H4 (cell line): ENCODE measurements around the gene PCDHGA2. TPM values are rescaled to one million over a fixed set of nuclear protein-coding genes. Genes with fewer than 3 reads are reported as not detected.
"Not testable (repeated sequence)": the region's sequence is repeated elsewhere in the genome, so short reads cannot be mapped to it uniquely, and the experiment has no call there.

Source experiments
- DNase-seq: peaks from one replicate; pipeline ENCODE4 v3.0.0-alpha.2; 2015; ENCODE audit warnings: low spot score
- total RNA-seq: library from RNA; depleted of rRNA; stranded (reverse); fragments of >200 nt; shearing (Covaris generic); gene quantifications from 2 replicates; pipeline ENCODE4 v1.2.3, GENCODE V29; 2014; rRNA removed

Gene PCDHGA2
- total RNA-seq, result 0.99 and 1.6 TPM in 2 replicates

DNA sequence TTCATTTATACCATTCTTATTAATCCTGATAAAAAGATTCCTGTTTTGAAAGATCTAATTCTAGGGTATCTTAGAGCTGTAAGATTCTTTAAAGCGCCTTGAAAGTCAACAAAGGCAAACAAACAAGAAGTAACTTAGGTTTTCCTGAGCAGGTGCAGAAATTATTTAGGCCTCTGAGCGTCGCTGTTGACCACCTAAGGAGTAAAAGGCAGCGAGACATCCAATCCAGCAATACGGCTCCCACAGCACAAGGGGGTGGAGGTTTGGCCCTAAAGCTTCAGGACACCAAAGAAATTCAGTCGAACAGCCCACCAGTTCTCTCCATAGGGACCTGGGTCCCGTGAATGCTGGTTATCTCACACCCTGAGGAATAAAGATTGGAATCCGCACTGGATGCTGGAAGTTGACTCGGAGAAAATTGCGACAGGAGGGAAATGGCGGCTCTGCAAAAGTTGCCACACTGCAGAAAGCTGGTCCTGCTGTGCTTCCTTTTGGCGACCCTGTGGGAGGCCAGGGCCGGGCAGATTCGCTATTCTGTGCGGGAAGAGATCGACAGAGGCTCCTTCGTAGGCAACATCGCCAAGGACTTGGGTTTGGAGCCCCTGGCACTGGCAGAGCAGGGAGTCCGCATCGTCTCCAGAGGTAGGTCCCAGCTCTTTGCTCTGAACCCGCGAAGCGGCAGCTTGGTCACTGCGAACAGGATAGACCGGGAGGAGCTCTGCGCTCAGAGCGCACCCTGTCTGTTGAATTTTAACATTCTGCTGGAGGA, at the start of gene PCDHGA2:
PCDHGA2 (plus strand) TSS at position 223 of the 769 bp plus-strand sequence.
- DNase-seq, result peak; percentile 36

GRCh38 chr5:141298376-141298775, 40.2 kb upstream of the PCDHGA2 start:
- DNase-seq, result no peak

DNA sequence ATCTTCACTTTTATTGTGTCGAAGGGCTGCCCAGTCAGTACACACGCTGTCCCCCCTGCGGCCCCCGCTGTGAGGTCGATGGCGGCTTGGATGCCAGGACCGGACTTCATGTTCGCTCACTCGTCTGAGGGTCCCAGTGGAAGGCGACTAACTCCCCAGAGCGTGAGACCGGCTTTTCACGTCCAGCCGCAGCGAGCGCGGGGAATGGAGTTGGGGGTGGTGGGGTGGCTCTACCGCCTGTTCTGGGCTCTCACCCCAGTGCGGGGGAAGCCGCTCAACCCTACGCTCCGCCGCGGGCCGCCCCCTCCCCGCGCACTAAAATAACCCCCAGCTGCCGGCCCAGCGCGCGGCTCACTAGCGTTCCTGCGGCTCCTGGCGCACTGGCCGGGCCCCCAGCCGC, 34.8 kb upstream of the PCDHGA2 start, which contains the start of gene SLC25A2:
SLC25A2 (minus strand) TSS at position 294 of the 400 bp plus-strand sequence; CDS start at position 110, 184 bp downstream.
- DNase-seq, result no peak

- no peak for DNase-seq
Observed at GRCh38 chr5:141306630-141307029, 31.9 kb upstream of the PCDHGA2 start.

DNA sequence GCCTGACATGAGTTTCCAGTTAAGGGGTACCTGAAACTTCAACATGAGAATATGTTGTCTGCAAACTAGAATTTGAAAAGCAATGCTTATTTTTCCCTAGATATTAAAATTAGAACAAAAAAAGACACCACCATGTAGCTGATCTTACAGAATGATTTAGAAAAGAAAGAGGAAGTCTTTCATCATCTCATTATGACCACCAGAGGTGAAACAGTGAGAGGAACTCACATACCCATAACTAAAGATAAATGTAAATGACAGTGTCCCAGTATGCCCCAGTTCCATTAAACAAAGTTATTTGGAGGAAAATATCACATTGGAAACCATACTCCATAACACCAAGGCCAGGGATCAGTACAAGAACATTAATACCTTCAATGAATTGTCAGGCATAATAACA, 24.8 kb upstream of the PCDHGA2 start:
- no peak for DNase-seq

GRCh38 chr5:141316963-141317362, 21.6 kb upstream of the PCDHGA2 start:
- not testable (repeated sequence) for DNase-seq

DNA sequence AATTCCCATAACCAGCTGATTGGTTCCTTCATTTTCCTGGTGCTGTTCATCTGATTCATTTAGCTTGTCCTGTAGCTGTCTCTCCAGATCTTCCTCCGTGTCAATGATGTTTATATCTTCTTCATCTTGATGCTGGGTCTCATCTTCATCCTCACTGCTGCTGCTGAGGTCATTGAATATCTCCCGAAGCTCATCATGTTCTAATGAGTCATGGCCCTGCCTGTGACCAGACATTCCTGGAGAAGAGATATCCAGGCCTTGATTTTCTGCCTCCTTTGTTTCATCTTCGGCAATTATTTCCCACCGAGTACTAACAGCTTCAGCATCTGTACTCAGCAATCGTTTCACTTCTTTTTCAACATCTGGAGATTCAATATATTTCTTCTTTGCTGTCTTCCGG, 19.4 kb upstream of the PCDHGA2 start:
- no peak for DNase-seq

DNA sequence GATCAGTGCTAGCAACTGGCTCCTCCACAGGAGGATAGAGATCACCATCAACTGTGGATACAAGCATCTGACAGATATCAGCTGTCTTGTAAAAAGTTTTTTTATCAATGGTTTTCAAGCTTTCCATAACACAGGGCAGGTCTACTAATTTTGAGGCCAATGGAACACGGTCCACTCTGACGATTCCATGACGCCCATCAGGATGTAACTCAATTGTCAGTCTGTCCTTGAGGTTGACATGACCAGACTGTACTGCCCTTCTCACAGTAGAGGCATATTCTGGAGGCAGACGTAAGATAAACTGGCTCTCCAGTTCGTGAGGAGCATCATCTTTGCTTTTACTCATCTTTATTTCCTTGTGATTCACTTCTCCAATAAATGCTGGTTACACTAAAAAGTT, 18.9 kb upstream of the PCDHGA2 start:
- DNase-seq, result no peak

DNA sequence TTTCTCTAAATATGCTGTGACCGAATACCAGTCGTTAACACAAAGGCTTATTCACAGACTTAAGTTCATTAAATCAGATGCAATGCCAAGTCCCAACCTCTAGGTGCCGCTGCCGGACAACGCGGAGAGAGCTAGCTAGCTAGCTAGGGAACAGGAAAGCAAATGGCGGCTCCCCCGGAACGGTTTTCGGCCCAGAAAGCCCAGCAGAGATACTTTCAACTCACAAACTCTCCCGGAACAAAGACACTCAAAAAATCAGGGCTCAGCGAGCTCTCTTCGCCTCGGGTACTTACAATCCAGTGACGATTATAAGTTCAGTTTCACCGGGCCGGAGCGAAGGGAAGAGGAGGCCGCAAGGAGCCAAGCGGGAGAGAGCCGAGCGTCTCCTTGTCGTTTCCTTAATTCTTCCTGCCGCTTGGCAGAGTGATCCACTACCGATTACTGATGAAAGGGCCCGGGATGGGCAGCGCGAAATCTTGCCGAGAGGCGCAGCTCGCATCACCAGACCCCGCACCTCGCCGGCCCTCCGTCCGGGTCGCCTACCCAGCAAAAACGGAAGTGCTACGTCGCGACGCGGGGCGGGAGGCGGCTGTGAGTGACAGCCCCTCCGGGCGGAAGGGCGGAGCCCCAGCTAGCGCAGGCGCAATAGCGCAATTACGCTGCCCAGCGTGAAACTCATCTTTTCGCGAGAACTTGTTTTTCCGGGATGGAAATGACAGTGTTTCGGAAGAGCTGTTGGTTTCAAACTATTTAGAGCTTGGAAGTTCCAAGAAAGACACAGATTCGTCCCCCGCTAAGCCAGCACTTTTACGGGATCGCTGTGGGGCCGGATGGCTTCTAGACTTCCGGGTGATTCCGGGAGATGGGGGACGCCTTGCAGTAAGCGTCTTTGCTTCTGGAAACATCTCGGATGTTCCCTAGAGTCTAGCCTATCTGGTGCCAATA, 18.1 kb upstream of the PCDHGA2 start, which contains the start of gene TAF7:
TAF7 (minus strand) TSS at position 560 of the 945 bp plus-strand sequence. CDS start 740 bp downstream, outside the sequence.
- DNase-seq, result peak; percentile 91

GRCh38 chr5:141322261-141322660, 16.3 kb upstream of the PCDHGA2 start:
- DNase-seq, result no peak

DNA sequence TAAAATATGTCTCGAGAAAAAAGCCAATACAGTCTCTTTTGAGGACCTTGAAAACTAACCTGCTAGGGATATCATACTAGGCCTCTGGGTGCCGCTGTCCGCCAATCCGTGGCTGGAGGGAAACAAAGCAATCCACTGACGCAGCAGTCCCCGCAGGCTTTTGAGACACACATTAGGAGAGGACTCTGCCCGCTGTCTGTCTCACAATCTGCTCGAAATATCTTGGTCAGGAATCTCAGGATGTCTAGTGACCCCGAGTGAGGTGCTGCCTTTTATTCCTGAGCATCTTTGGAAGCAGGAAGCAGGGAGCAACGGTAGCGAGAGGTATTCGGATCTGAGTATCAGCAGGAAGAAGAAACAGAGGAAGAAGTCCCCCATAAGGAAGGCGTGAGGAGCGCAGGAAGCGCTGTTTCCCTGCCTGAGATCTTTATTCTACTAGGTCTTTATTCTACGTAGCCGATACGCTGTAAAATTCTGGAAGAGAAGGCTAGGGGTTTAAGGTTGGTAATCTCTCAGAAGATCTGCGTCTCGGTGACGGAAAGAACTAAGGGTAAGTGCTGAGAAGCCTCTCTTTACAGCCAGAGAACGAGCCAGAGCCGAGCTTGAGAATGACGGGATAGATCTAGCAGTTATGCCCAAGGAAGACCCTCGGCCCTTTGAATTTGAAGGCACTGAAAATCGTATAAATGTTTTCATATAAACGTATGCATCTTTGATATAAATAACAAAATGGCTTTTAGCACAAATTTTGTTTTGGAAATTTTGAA, 12.3 kb upstream of the PCDHGA2 start:
- DNase-seq, result peak; percentile 62

DNA sequence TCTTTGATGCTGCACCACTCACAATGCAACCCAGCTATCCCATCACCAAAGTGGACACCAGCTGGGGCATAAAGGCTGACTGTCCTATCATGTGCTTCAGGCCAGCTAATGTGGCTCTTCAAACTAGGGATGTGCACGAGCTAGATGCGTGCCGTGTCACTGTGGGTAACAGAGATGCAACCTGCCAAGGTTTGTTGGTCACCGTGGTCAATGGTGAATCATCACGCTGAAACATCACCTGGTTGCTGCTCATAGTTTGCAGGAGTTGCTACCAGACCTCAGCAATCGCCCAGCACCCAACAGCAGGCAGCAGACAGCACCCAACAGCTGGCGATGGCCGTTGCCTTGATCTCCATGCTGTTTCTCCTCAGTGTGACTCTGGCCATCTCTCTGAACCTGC, 10.3 kb upstream of the PCDHGA2 start:
- DNase-seq, result no peak

- no peak for DNase-seq
Observed at GRCh38 chr5:141330299-141331080, 8.1 kb upstream of the PCDHGA2 start, which contains the start of gene PCDHGA1. Gene PCDHGA1 (plus strand): TSS chr5:141330514.

GRCh38 chr5:141332571-141332970, 6.0 kb upstream of the PCDHGA2 start:
- DNase-seq, result not testable (repeated sequence)

GRCh38 chr5:141340781-141341354, 2.3 kb downstream of the PCDHGA2 start:
- DNase-seq, result not testable (repeated sequence)

DNA sequence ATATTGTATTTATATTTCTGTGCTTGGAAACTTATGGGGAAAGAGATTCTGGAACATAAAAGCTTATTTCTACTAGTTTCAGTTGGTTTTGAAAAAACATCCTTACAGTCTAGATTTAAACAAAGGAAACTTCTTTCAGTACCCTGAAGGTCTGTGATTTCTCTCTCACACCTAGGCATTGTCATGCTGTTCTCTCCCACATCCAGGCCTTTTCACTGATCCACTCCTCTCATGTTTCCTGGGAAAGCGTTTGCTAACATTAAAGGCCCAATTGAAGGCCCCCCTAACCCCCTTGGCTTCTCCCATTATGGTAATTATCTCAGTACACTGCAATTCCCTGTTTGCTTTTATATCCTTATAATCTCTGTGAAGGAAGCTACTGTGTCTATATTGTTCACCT, 4.2 kb downstream of the PCDHGA2 start:
- DNase-seq, result no peak

DNA sequence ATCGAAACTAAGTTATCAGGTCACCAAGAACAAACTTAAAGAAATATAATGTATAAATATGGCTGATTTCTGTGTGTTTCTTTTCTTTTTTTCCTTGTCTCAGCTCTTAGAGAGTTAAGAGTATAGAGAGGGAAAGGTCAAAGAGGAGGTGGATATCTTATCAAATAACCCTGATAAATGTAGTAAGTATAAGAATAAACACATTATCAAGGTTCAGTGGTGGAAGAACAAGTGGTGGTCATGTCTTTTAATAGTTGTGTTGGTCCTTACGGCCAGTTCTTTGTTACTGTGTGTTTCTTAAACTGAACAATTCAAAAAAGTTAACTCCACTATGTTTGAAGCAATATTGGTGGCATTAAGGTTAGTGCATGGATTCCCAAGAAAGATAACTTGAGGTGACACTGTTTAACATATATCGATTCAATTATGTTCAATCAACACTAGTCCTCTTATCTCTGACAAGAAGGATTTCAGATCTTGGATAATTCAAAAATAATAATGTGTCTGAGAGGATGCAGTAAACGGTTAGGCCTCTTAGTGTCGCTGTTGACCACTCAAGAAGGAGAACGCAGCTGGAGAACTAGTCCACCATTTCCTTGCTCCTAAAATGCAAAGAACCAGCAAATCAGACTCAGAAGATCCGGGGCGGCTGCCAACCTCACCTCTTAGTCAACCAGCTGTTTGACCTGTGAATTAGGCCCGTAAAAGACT, 4.8 kb downstream of the PCDHGA2 start, which contains the start of gene PCDHGA3:
PCDHGA3 (plus strand) TSS at position 588 of the 711 bp plus-strand sequence. CDS start 205 bp downstream, outside the sequence.
- DNase-seq, result peak; percentile 75

GRCh38 chr5:141343953-141344463, 5.4 kb downstream of the PCDHGA2 start:
- no peak for DNase-seq

- DNase-seq, result no peak
Observed at GRCh38 chr5:141345327-141345726, 6.8 kb downstream of the PCDHGA2 start.
